ENCODE results near the gene PTPRM. TPM values are rescaled to one million over a fixed set of nuclear protein-coding genes. Genes with fewer than 3 reads are reported as not detected.

The PTPRM gene
- total RNA-seq, 1 donor from 2014 or later, result 65.5 TPM

GRCh38 chr18:7678801-7679200, 111.7 kb downstream of the PTPRM start:
- no peaks in the 10 kb centered on the region for H3K27me3 ChIP-seq (ENCODE audit: control insufficient read depth, insufficient read depth, low read length)
- DNase-seq (ENCODE audit: low read depth), result no peak
- no peak for TF ChIP-seq CTCF (IDR thresholded peaks at IDR 0.05; ENCODE audit: insufficient read depth, low read length, poor library complexity, severe bottlenecking)

GRCh38 chr18:7681298-7681697, 114.2 kb downstream of the PTPRM start:
- Histone ChIP-seq H3K4me3 (ENCODE audit: low read depth, low read length) (no peak overlapping the region), H3K27me3 (ENCODE audit: control insufficient read depth, insufficient read depth, low read length) (no peaks in the 10 kb centered on the region), H3K36me3 (ENCODE audit: control insufficient read depth, insufficient read depth, low read length) (no peaks in the 10 kb centered on the region)
- TF ChIP-seq CTCF (IDR thresholded peaks at IDR 0.05; ENCODE audit: insufficient read depth, low read length, poor library complexity, severe bottlenecking), result no peak
- peak; percentile 7 for DNase-seq (ENCODE audit: low read depth)

More at GRCh38 chr18:7678801-7679200, 111.7 kb downstream of the PTPRM start:
- no peak overlapping the region for H3K4me3 ChIP-seq (ENCODE audit: low read depth, low read length)
- no peaks in the 10 kb centered on the region for H3K36me3 ChIP-seq (ENCODE audit: control insufficient read depth, insufficient read depth, low read length)

- H3K36me3 ChIP-seq (ENCODE audit: control insufficient read depth, insufficient read depth, low read length), result no peaks in the 10 kb centered on the region
- H3K4me3 ChIP-seq (ENCODE audit: low read depth, low read length), result no peak overlapping the region
- H3K27me3 ChIP-seq (ENCODE audit: control insufficient read depth, insufficient read depth, low read length), result no peaks in the 10 kb centered on the region
- TF ChIP-seq CTCF (IDR thresholded peaks at IDR 0.05; ENCODE audit: insufficient read depth, low read length, poor library complexity, severe bottlenecking), result no peak
- DNase-seq (ENCODE audit: low read depth), result no peak
Measured at GRCh38 chr18:7682321-7682720, 115.2 kb downstream of the PTPRM start.

GRCh38 chr18:7683753-7684152, 116.6 kb downstream of the PTPRM start:
- no peaks in the 10 kb centered on the region for H3K36me3 ChIP-seq (ENCODE audit: control insufficient read depth, insufficient read depth, low read length)
- no peak for TF ChIP-seq CTCF (IDR thresholded peaks at IDR 0.05; ENCODE audit: insufficient read depth, low read length, poor library complexity, severe bottlenecking)
- H3K4me3 ChIP-seq (ENCODE audit: low read depth, low read length), result no peak overlapping the region
- no peak for DNase-seq (ENCODE audit: low read depth)
- H3K27me3 ChIP-seq (ENCODE audit: control insufficient read depth, insufficient read depth, low read length), result no peaks in the 10 kb centered on the region

GRCh38 chr18:7684357-7684756, 117.2 kb downstream of the PTPRM start:
- Histone ChIP-seq H3K36me3 (ENCODE audit: control insufficient read depth, insufficient read depth, low read length) (no peaks in the 10 kb centered on the region), H3K27me3 (ENCODE audit: control insufficient read depth, insufficient read depth, low read length) (no peaks in the 10 kb centered on the region), H3K4me3 (ENCODE audit: low read depth, low read length) (no peak overlapping the region)
- DNase-seq (ENCODE audit: low read depth), result no peak
- TF ChIP-seq CTCF (IDR thresholded peaks at IDR 0.05; ENCODE audit: insufficient read depth, low read length, poor library complexity, severe bottlenecking), result no peak

- Histone ChIP-seq H3K4me3 (ENCODE audit: low read depth, low read length) (no peak overlapping the region), H3K36me3 (ENCODE audit: control insufficient read depth, insufficient read depth, low read length) (no peaks in the 10 kb centered on the region), H3K27me3 (ENCODE audit: control insufficient read depth, insufficient read depth, low read length) (no peaks in the 10 kb centered on the region)
- no peak for DNase-seq (ENCODE audit: low read depth)
- no peak for TF ChIP-seq CTCF (IDR thresholded peaks at IDR 0.05; ENCODE audit: insufficient read depth, low read length, poor library complexity, severe bottlenecking)
Measured at GRCh38 chr18:7684966-7685365, 117.8 kb downstream of the PTPRM start.
